NCI-H128 (cell line): ENCODE results near the gene ARHGAP31.

Experiments used
- DNase-seq: peaks from one replicate; lab custom pipeline; 2025; ENCODE audit not compliant: unreplicated experiment; lab: John Stamatoyannopoulos, UW

The ARHGAP31 gene

GRCh38 chr3:119427669-119428068 lies 133.5 kb downstream of the ARHGAP31 start:
- no peak for DNase-seq

GRCh38 chr3:119428538-119428937 lies 134.4 kb downstream of the ARHGAP31 start:
- no peak for DNase-seq

- DNase-seq = no peak
These were observed 139.6 kb downstream of the ARHGAP31 start for GRCh38 chr3:119433613-119434325.

- DNase-seq = no peak
These were observed 140.5 kb downstream of the ARHGAP31 start for GRCh38 chr3:119434703-119435102.

GRCh38 chr3:119436977-119437376 lies 142.8 kb downstream of the ARHGAP31 start:
- no peak for DNase-seq

- no peak for DNase-seq
These were observed 143.6 kb downstream of the ARHGAP31 start for GRCh38 chr3:119437691-119438258.

GRCh38 chr3:119443179-119443578 lies 149.0 kb downstream of the ARHGAP31 start:
- DNase-seq = no peak

- no peak for DNase-seq
These were observed 150.4 kb downstream of the ARHGAP31 start for GRCh38 chr3:119444590-119444989.

- DNase-seq = no peak
These were observed 159.6 kb downstream of the ARHGAP31 start for GRCh38 chr3:119453822-119454221.

- DNase-seq = no peak
These were observed 162.3 kb downstream of the ARHGAP31 start for GRCh38 chr3:119456469-119456868.

GRCh38 chr3:119457246-119457645 lies 163.1 kb downstream of the ARHGAP31 start:
- no peak for DNase-seq

- DNase-seq = peak; percentile 98
These were observed 169.3 kb downstream of the ARHGAP31 start, which contains the start of gene TMEM39A for GRCh38 chr3:119463171-119464169. Gene TMEM39A, minus strand, starts transcription at chr3:119463615. Its CDS starts 1,541 bp downstream, at chr3:119462074.

GRCh38 chr3:119468041-119468440 lies 173.9 kb downstream of the ARHGAP31 start:
- no peak for DNase-seq

GRCh38 chr3:119469418-119470189 lies 175.4 kb downstream of the ARHGAP31 start:
- no peak for DNase-seq
